ENCODE results near the gene RALGAPA2. TPM values are rescaled to one million over a fixed set of nuclear protein-coding genes. Genes with fewer than 3 reads are reported as not detected.

Gene RALGAPA2
- polyA plus RNA-seq, 1 of the 3 experiments (the other 2 are of a cell fraction), result 1.0 TPM

DNA sequence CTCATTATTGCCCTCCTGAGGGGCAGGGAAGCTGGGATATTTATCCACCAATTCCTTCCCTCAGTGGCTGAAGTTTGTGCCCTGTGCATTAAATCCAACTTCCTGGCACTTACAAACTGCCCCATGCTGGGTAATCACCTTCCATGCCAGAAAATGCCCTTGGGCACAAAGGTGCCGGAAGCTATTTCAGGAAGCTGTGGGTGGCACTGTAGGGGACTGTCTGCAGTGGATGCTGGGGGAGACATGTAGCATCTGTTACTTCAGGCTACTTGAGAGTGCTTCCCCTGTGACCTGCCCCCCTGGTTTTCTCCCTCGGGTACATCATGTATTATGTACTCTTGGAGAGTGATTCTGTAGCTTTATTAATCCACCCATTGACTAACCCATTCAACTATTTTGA lies 24.7 kb upstream of the RALGAPA2 start:
- Histone ChIP-seq H4K20me1 (ENCODE audit: insufficient read depth) (no peaks in the 10 kb centered on the region), H3K4me2 (no peak overlapping the region), H3F3A (replicated peaks; ENCODE audit: insufficient read depth) (no peaks in the 10 kb centered on the region), H3K9me3 (no peaks in the 10 kb centered on the region), H3K27me3 (ENCODE audit: insufficient read depth) (peaks cover 13% of the 10 kb centered on the region; the same call in 1 of the 2 replicates), H3K4me1 (ENCODE audit: control insufficient read depth in 1 of 2, insufficient read depth in 2 of 2, low read depth in 1 of 2, low read length in 1 of 2) (peaks cover 0 to 2% of the 10 kb centered on the region in 2 experiments; a peak in 1 of 4 replicates), H3K4me3 (ENCODE audit: low read depth in 2 of 2, low read length in 1 of 2) (no peak overlapping the region), H3K27ac (ENCODE audit: low read depth in 2 of 2, low read length in 1 of 2) (no peak overlapping the region), H3K36me3 (replicated peaks in 1 of 2; ENCODE audit: control insufficient read depth in 1 of 2, insufficient read depth in 2 of 2, low read length in 1 of 2) (no peaks in the 10 kb centered on the region), H2AFZ (ENCODE audit: low read depth) (no peak overlapping the region), H3K9ac (no peak overlapping the region), H3K9me2 (no peaks in the 10 kb centered on the region), H3K79me2 (ENCODE audit: insufficient read depth) (no peaks in the 10 kb centered on the region)
- WGBS (ENCODE audit: low lambda C conversion rate), result 10% methylated on average over 2 of the region's 2 CpGs
- TF ChIP-seq ELF1 (IDR thresholded peaks at IDR 0.05) (no peak), YY1 (IDR thresholded peaks at IDR 0.05; ENCODE audit: low read depth) (no peak), RCOR1 (IDR thresholded peaks at IDR 0.05; ENCODE audit: low read length) (no peak), FOXM1 (IDR thresholded peaks at IDR 0.05; ENCODE audit: low read depth) (no peak), NRF1 (IDR thresholded peaks at IDR 0.05; ENCODE audit: low read depth, low read length) (no peak), RXRA (IDR thresholded peaks at IDR 0.05; ENCODE audit: borderline replicate concordance, low read depth) (no peak), FOSL2 (IDR thresholded peaks at IDR 0.05; ENCODE audit: borderline replicate concordance, low read depth) (no peak), JUND (IDR thresholded peaks at IDR 0.05) (no peak), EP300 (IDR thresholded peaks at IDR 0.05; ENCODE audit: borderline replicate concordance in 1 of 2, low read depth in 1 of 2, low read length in 1 of 2) (no peak), TCF12 (IDR thresholded peaks at IDR 0.05) (no peak), RAD21 (IDR thresholded peaks at IDR 0.05; ENCODE audit: low read length) (no peak), GATA2 (CRISPR knock-in tag; IDR thresholded peaks at IDR 0.05) (no peak), POLR2AphosphoS5 (IDR thresholded peaks at IDR 0.05; ENCODE audit: low read depth, low read length) (no peak), FOXJ3 (CRISPR knock-in tag; IDR thresholded peaks at IDR 0.05) (no peak), USF1 (IDR thresholded peaks at IDR 0.05; ENCODE audit: borderline replicate concordance, low read depth) (no peak), SMC3 (IDR thresholded peaks at IDR 0.05; ENCODE audit: low read depth, low read length) (no peak)
- TF ChIP-seq, protein P1, sequence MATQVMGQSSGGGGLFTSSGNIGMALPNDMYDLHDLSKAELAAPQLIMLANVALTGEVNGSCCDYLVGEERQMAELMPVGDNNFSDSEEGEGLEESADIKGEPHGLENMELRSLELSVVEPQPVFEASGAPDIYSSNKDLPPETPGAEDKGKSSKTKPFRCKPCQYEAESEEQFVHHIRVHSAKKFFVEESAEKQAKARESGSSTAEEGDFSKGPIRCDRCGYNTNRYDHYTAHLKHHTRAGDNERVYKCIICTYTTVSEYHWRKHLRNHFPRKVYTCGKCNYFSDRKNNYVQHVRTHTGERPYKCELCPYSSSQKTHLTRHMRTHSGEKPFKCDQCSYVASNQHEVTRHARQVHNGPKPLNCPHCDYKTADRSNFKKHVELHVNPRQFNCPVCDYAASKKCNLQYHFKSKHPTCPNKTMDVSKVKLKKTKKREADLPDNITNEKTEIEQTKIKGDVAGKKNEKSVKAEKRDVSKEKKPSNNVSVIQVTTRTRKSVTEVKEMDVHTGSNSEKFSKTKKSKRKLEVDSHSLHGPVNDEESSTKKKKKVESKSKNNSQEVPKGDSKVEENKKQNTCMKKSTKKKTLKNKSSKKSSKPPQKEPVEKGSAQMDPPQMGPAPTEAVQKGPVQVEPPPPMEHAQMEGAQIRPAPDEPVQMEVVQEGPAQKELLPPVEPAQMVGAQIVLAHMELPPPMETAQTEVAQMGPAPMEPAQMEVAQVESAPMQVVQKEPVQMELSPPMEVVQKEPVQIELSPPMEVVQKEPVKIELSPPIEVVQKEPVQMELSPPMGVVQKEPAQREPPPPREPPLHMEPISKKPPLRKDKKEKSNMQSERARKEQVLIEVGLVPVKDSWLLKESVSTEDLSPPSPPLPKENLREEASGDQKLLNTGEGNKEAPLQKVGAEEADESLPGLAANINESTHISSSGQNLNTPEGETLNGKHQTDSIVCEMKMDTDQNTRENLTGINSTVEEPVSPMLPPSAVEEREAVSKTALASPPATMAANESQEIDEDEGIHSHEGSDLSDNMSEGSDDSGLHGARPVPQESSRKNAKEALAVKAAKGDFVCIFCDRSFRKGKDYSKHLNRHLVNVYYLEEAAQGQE (IDR thresholded peaks at IDR 0.05; ENCODE audit: low read depth, low read length), result no peak
- TF ChIP-seq, protein P2, sequence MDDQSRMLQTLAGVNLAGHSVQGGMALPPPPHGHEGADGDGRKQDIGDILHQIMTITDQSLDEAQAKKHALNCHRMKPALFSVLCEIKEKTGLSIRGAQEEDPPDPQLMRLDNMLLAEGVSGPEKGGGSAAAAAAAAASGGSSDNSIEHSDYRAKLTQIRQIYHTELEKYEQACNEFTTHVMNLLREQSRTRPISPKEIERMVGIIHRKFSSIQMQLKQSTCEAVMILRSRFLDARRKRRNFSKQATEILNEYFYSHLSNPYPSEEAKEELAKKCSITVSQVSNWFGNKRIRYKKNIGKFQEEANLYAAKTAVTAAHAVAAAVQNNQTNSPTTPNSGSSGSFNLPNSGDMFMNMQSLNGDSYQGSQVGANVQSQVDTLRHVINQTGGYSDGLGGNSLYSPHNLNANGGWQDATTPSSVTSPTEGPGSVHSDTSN (IDR thresholded peaks at IDR 0.05), result no peak
- TF ChIP-seq, protein P3, sequence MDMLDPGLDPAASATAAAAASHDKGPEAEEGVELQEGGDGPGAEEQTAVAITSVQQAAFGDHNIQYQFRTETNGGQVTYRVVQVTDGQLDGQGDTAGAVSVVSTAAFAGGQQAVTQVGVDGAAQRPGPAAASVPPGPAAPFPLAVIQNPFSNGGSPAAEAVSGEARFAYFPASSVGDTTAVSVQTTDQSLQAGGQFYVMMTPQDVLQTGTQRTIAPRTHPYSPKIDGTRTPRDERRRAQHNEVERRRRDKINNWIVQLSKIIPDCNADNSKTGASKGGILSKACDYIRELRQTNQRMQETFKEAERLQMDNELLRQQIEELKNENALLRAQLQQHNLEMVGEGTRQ (IDR thresholded peaks at IDR 0.05; ENCODE audit: borderline replicate concordance, low read depth, low read length), result no peak
- TF ChIP-seq, protein P4, sequence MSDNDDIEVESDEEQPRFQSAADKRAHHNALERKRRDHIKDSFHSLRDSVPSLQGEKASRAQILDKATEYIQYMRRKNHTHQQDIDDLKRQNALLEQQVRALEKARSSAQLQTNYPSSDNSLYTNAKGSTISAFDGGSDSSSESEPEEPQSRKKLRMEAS (IDR thresholded peaks at IDR 0.05; ENCODE audit: low read depth), result no peak
- CTCF ChIA-PET, result no interaction called here
- POLR2A ChIA-PET, result no interaction called here
- no peak for DNase-seq
